T47D (cell line): ENCODE results near the gene PCDHGB3.
A peak's percentile ranks its signal among the peaks of the same experiment; 100 is the strongest.
"Not testable (repeated sequence)": the region's sequence is repeated elsewhere in the genome, so short reads cannot be mapped to it uniquely, and the experiment has no call there.

Experiments used
- DNase-seq, 2 experiments: peaks; one replicate each; pipeline versions ENCODE4 v3.0.0 to v3.0.0-alpha.2; 2011 to 2012; ENCODE audit warnings: low read depth in 1 of 2, low spot score in 1 of 2
- JUND ChIP-seq: IDR thresholded peaks from 2 replicates; pipeline ENCODE4 v1.6.1; 2012; ENCODE audit warnings: low read depth
- in situ Hi-C: cut with HindIII; loops from 2 replicates; pipeline ENCODE4 v1.10.0; 2016; ENCODE audit warnings: low sequenced_read_pairs, low pct_unique_long_range_greater_than_20kb

PCDHGB3 gene

DNA sequence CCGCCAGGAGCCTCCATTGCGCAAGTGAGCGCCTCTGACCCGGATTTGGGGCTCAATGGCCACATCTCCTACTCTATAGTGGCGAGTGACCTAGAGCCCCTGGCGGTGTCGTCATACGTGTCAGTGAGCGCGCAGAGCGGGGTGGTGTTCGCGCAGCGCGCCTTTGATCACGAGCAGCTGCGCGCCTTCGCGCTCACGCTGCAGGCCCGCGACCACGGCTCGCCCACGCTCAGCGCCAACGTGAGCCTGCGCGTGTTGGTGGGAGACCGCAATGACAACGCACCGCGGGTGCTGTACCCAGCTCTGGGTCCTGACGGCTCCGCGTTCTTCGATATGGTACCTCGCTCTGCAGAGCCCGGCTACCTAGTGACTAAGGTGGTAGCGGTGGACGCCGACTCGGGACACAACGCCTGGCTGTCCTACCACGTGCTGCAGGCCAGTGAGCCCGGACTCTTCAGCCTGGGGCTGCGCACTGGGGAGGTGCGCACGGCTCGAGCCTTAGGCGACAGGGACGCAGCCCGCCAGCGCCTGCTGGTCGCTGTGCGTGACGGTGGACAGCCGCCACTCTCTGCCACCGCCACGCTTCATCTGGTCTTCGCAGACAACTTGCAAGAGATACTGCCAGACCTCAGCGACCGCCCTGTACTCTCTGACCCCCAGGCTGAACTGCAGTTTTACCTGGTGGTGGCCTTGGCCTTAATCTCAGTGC lies 39.7 kb downstream of the PCDHGB3 start:
- DNase-seq: no peak
- no peak for TF ChIP-seq JUND
- in situ Hi-C loops: no loop called here

DNA sequence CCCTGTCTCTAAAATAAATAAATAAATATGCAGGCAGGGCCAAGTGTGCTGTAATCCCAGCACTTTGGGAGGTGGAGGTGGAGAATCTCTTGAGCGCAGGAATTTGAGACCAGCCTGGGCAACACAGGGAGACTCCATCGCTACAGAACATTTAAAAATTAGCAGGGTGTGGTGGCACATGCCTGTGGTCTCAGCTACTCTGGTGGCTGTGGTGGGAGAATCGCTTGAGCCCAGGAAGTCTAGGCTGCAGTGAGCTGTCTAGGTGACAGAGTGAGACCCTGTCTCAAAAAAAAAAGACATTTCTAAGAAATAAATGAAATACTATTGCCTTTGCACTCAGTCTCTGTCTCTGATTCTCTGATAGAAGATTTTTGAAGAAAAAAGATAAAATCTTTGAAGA lies 41.5 kb downstream of the PCDHGB3 start:
- no peak for TF ChIP-seq JUND
- no peak for DNase-seq
- in situ Hi-C loops: no loop called here

- DNase-seq: peak; percentile 93
- in situ Hi-C loops: no loop called here
- TF ChIP-seq JUND: no peak
These were observed 43.0 kb downstream of the PCDHGB3 start, which contains the start of gene PCDHGA10 for GRCh38 chr5:141412854-141413539. PCDHGA10 (plus strand) TSS chr5:141412987; CDS start chr5:141413176, 189 bp downstream.

- in situ Hi-C loops: no loop called here
- DNase-seq: peak; percentile 72 to 92
These were observed 43.6 kb downstream of the PCDHGB3 start for GRCh38 chr5:141413540-141414069.

DNA sequence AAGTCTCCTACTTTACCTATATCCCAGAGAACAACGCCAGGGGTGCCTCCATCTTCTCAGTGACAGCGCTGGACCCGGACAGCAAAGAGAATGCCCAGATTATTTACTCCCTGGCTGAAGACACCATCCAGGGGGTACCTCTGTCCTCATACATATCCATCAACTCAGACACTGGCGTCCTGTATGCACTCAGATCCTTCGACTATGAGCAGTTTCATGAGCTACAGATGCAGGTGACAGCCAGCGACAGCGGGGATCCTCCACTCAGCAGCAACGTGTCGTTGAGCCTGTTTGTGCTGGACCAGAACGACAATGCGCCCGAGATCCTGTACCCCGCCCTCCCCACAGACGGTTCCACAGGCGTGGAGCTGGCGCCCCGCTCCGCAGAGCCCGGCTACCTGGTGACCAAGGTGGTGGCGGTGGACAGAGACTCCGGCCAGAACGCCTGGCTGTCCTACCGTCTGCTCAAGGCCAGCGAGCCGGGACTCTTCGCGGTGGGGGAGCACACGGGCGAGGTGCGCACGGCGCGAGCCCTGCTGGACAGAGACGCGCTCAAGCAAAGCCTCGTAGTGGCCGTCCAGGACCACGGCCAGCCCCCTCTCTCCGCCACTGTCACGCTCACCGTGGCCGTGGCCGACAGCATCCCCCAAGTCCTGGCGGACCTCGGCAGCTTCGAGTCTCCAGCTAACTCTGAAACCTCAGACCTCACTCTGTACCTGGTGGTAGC lies 44.7 kb downstream of the PCDHGB3 start:
- DNase-seq, in situ Hi-C loops: not testable (repeated sequence)

More at GRCh38 chr5:141413540-141414069, 43.6 kb downstream of the PCDHGB3 start:
- TF ChIP-seq JUND: no peak

GRCh38 chr5:141415275-141415618 lies 45.2 kb downstream of the PCDHGB3 start:
- in situ Hi-C loops, DNase-seq: not testable (repeated sequence)

- in situ Hi-C loops: not testable (repeated sequence)
These were observed 47.6 kb downstream of the PCDHGB3 start, which contains the start of gene PCDHGB7 for GRCh38 chr5:141417494-141418172. PCDHGB7 (plus strand) TSS chr5:141417677; CDS start chr5:141417860, 183 bp downstream.

GRCh38 chr5:141419074-141419880 lies 49.2 kb downstream of the PCDHGB3 start:
- in situ Hi-C loops: no loop called here
- no peak for TF ChIP-seq JUND
- DNase-seq: no peak

More at GRCh38 chr5:141417494-141418172, 47.6 kb downstream of the PCDHGB3 start, which contains the start of gene PCDHGB7:
- not testable (repeated sequence) for DNase-seq

- no peak for TF ChIP-seq JUND
- DNase-seq: no peak
- in situ Hi-C loops: no loop called here
These were observed 50.9 kb downstream of the PCDHGB3 start, which contains the start of gene PCDHGA11 for GRCh38 chr5:141420855-141421488. PCDHGA11 (plus strand) TSS chr5:141421051; CDS start chr5:141421228, 177 bp downstream.

DNA sequence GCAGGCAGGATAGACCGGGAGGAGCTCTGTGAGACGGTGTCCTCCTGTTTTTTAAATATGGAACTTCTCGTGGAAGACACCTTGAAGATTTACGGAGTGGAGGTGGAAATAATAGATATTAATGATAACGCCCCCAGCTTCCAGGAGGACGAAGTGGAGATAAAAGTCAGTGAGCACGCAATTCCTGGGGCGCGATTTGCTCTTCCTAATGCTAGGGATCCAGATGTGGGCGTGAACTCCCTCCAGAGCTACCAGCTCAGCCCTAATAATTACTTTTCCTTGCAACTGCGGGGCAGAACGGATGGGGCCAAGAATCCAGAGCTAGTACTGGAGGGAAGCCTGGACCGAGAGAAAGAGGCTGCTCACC lies 51.4 kb downstream of the PCDHGB3 start:
- no peak for DNase-seq
- in situ Hi-C loops: no loop called here
- no peak for TF ChIP-seq JUND
